ENCODE data around the gene MAML3.
A peak's percentile ranks its signal among the peaks of the same experiment; 100 is the strongest.

MAML3 gene

DNA sequence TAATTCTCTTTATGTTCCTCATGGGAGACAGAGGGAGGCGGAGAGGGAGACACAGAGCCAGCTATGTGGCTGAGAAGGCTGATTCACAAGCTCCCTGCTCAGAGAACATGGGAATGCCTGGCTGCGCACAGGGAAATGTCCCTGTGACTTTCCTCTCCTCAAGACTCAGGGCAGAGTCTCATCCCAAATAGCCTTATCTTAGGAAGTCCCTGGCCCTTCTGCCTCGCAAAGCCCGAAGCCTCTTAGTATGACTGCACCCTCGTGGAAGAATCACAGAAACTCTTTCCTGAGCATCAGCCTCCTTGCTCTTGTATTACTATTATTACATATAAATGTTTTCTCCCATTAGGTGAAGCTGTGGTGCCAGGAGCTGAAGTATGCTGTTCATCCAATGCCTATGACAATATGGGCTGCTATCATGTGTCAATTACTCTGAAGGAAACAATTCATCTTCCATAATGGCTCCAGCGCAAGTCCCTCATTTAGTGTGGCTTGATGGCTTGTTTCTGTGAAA is 257.8 kb downstream of the MAML3 start:
- no peak for DNase-seq

- no peak for DNase-seq
Measured at GRCh38 chr4:139893801-139894200, 260.2 kb downstream of the MAML3 start.

- no peak for DNase-seq
Measured at GRCh38 chr4:139892973-139893736, 260.8 kb downstream of the MAML3 start.

DNA sequence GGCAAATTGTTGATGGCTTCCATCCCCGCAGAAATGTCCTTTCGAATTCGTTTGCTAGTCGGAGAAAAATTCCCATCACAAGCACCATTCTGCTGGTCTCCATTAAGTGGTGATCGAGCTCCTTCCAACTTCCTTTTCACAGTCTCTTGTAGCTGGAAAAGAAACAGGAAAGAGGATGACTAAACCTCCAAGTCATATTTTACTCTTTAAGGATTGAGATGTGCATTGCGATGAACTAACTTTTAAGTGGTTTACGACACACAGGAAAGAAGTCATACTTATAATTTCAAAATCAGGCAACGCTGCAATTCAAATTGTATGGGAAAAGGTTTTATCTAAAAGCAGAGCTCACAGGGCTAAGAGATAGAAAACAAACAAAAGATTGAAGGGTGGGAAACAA is 263.2 kb downstream of the MAML3 start:
- DNase-seq, result no peak

GRCh38 chr4:139889901-139890300 is 264.1 kb downstream of the MAML3 start:
- peak in 1 of 14 donors; percentile 23 for DNase-seq

DNA sequence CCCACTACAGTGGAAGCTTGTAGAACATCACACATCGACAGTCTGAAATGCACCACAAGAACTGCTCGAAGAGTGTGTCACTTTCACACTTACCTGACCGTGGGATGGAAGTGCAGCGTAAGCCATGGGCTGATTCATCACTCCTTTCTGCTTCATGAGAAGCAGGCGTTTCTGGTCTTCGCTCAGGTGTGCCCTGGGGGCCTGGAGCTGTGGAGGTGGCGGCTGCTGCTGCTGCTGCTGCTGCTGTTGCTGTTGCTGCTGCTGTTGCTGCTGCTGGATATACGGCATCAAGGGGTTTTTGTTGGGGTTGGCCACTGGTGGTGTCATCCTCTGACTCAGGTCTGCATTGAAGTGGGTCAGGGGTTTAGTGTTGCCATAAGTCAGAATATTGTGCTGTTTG is 264.7 kb downstream of the MAML3 start:
- DNase-seq, result peak in 1 of 14 donors; percentile 15

DNA sequence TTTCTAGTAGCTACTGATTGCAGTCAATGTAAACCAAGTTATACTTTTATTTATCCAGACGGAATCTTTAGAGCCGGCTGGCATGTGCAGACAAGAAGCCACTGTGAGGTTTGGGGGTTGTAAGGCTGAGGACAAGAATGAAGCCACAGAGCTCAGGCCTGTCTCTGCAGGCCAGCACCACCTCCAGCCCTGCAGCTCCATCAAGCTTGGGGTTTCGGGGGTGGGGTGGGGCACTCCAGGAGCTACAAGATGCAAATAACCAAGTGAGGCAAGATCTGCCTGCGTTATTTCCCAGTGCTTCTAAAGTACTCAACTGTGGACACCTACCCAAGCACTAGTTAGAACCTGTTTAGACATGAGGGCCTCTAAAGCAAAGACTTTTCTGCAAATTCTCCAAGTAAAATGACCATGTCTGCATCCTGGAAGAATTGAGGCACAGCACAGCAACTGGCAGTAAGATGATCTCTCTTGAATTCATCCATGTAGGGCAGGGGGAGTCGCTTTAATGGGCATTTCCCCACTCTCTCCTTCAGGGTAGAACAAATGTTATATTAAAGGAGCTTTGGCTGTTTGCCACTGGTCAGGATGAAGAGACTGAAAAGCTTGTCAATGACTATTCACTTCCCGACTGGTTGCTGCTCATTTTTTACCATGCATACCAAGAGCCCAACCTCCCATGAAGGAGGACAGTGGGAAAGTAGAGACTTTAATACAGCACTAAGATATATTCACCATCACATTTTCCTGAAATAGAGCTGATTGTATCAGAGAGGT is 265.8 kb downstream of the MAML3 start:
- no peak for DNase-seq

DNA sequence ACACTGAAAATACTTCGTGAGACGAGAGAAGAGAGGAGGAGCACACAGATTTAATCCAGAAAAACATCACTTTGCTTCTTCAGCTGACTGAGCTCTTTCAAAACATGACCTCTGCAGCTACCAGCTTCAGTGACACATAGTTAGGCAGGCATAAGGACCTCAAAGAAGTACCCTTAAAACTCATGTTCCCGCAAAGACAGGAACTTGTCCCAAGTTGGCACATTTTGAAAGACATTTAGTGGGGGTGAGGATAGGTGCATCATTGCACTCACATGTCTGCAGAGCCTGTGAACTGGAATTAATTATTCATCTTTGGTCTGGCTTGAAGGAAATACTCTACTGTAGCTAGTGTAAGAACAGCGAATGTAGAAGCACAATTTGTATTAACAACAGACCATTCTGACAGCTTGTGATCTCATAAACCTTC is 266.6 kb downstream of the MAML3 start:
- DNase-seq, result peak in 1 of 14 donors; percentile 16

DNA sequence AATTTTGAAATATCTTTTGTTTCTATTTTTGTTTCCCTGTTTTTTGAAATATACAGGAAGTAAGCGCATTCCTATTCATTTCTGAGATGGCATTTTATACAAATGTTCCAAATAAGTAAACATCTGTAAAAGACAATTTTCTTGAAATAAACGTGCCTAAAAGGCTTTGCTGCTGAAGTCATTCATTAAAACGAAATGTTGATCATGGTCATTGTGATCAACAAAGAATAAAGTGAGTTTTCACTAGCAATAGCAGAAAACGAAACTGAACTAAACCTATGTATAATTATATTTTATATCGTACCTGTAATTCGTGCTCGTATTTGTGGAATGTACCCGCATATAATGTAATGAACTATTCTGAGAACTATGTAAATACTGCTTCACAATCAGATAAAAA is 267.2 kb downstream of the MAML3 start:
- DNase-seq, result no peak

- DNase-seq, result peak in 3 of 14 donors; percentile 19 to 34 (median 32)
Measured at GRCh38 chr4:139884438-139884837, 269.5 kb downstream of the MAML3 start.

DNA sequence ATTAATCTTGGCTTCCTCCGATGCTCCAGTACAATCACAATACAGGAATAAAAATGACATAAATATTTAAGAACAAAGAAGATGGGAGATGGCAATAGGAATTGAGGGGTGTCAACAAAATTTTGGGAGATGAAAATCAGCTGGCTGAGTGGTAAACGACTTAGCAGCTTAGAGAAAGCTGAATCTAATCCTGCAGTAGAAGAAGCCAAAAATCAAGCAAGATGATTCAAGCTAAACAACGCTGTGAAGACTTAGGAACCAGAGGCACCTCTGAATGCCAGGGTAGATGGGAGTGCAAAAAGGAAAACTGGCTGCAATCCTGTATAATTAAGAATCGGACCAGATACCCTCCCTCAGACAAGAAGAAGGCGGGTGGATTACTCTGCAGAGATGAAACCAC is 273.1 kb downstream of the MAML3 start:
- no peak for DNase-seq

DNA sequence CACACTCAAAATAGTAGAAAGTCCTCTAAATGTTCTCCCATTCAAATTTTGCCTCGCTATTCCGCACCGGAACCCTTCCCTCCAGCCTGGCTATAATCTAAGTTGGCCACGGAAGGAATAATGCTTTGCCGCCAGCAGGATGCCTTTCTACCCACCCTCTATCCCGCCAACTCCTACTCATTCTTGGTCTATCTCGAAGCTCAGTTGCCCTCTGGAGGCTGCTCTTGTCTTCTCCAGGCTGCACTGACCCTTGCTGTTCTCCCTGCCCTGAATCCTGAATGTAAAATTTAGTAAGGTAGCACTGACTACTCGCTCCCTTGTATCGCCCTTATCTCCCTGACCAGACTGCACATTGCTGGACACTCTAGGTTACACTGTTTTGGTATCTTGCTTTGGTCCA is 275.9 kb downstream of the MAML3 start:
- no peak for DNase-seq

DNA sequence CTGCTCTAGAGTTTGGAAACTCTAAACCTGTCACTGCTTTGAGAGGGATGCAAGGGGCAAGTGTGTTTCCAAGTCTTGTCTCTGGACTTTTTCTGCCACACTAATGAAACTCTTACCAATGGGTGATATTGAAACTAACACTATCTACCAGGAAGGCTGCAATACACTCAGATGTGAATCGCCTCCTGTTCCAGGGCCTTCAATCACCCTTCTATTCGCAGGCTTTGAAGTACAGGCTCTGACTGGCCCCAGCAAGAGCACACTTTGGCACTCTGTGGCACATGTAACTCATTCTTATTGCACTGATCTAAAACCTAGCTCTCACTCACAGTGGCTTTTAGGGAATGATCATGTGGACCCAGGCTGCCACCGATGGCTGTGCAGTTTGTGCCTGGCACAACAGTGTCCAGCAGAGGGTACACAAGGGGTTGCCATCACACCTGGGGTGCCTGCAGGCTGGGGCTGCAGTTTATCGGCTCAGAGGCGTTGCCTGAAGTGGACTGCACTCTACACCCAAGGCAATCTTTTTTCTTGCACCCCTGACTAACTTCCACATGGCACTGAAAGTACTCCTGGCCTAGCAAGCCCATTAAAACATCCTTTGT is 277.5 kb downstream of the MAML3 start:
- DNase-seq, result peak in 2 of 14 donors; percentile 22 to 25

DNA sequence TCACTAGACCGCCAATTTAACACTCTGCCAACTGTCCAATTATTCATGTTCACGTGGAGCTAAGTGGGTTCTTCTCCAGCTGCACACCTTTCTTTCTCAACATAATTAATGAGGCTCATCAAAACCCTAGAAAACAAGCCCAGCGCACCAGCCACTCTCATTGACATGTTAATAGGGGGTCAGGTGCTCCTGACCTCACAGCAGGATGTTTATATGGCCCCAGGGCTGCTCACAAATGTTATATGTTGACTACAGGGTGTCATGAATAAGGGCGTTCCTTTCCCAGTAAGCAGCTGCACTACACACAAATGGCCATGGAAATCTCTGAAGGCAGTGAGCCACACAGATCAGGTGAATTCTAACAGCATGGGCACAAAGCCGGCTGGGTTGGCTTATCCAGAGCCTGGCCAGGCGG is 278.6 kb downstream of the MAML3 start:
- peak in 1 of 14 donors; percentile 29 for DNase-seq

DNA sequence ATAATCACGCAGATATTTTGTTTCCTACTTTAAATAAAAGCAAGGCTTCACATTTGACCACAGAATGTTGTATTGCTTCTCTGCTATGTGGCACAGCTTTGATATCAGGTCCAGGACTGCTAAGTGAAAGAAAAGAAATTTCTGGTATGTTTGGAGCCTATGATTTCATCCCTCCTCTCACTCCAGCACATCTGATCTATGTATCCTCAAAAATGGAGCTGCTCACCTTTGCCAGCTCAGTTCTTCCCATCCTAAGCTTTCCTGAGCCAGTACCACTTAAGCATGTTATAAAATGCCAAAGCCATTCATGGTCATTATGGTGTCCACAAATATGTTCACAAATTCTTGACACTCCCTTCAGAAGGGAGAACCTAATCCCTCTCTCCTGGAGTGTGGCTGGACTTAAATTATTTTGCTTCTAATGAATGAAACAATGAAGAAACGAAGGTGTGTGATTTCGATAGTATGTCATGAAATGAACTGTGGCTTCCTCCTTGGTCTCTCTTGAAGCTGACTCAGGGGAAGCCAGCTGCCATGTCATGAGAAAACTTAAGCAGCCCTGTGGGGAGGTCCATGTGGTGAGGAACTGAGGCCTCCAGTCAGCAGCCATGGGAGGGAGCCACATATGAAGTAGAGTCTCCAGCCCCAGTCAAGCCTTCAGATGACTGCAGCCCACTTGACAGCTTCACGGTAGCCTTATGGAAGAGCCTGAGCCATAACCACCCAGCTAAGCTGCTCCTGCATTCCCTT is 280.7 kb downstream of the MAML3 start:
- DNase-seq, result no peak

GRCh38 chr4:139872274-139872673 is 281.7 kb downstream of the MAML3 start:
- DNase-seq, result no peak

GRCh38 chr4:139869810-139870209 is 284.2 kb downstream of the MAML3 start:
- DNase-seq, result no peak

DNA sequence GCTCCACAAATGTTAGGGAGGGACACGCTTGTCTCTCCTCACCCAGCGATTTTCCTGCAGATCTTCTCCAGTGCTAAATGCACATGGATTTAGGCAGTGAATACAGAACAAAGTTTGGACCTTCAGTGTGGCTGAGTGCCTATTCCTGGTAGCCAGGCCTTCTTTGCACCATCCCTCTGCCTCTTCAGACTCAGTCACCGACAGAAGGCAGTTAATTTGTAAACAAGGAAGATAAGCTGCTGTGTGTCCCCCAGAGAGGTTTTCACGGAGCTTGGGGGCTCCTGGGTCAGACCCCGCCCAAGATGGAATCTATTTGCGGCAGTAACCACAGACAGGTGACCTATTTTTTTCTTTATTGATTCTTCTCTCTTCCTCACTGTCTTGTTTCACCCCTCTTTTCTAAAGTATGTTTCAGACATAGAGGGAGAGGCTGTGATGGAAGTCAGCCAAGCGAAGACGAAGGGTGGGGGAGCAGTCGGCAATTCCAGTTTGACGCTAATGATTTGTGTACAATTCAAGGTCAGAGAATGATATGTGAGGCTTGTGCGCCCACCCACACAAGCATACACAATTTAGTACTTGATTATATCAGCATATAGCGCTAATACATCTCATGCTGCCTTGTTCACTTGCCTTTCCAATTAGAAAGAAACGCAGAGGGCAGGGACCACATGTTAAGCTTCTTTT is 287.6 kb downstream of the MAML3 start:
- DNase-seq, result no peak

GRCh38 chr4:139865537-139865936 is 288.4 kb downstream of the MAML3 start:
- no peak for DNase-seq

- DNase-seq, result no peak
Measured at GRCh38 chr4:139863531-139863930, 290.5 kb downstream of the MAML3 start.

- DNase-seq, result no peak
Measured at GRCh38 chr4:139861471-139861870, 292.5 kb downstream of the MAML3 start.

Data from C1 segment of cervical spinal cord (tissue), 14 donors.